Measurements from ENCODE around the gene RTN1.

RTN1 gene

GRCh38 chr14:59829469-59830337 is 40.9 kb downstream of the RTN1 start:
- Histone ChIP-seq H3K4me3 (ENCODE audit: low read length in 2 of 2) (no peak overlapping the region), H3K9ac (ENCODE audit: low read length in 2 of 2) (no peak overlapping the region), H3K27ac (ENCODE audit: low read length) (no peak overlapping the region)

DNA sequence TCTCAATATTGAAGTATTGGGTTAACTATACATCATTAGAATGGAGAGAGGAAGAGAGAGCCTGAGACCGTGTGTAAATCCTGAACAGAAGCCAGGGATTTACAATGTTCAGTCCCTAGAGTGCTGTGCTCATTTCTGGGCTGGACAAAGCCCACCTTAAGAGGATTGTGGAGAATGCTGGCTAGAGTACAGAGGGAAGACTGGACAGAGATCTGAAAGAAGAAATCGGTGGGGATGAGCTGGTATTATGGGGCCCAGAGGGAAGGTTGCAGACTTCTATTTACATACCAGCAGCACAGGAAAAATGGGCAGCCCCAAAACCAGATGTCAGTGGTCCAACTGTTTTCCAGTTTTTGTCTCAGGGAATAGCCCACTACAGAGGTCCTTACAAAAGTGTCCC is 42.3 kb downstream of the RTN1 start:
- Histone ChIP-seq H3K27ac (ENCODE audit: low read length) (no peak overlapping the region), H3K4me3 (ENCODE audit: low read length in 2 of 2) (no peak overlapping the region), H3K4me1 (ENCODE audit: control insufficient read depth, insufficient read depth, low read length) (no peaks in the 10 kb centered on the region), H3K9ac (ENCODE audit: low read length in 2 of 2) (no peak overlapping the region), H3K27me3 (ENCODE audit: control insufficient read depth in 1 of 2, insufficient read depth in 2 of 2, low read length in 2 of 2) (no peaks in the 10 kb centered on the region), H3K9me3 (ENCODE audit: control insufficient read depth in 2 of 2, low read length in 2 of 2) (no peaks in the 10 kb centered on the region), H3K36me3 (ENCODE audit: control insufficient read depth in 2 of 2, insufficient read depth in 2 of 2, low read length in 2 of 2) (no peaks in the 10 kb centered on the region)

More at GRCh38 chr14:59829469-59830337, 40.9 kb downstream of the RTN1 start:
- Histone ChIP-seq H3K36me3 (ENCODE audit: control insufficient read depth in 2 of 2, insufficient read depth in 2 of 2, low read length in 2 of 2) (no peaks in the 10 kb centered on the region), H3K27me3 (ENCODE audit: control insufficient read depth in 1 of 2, insufficient read depth in 2 of 2, low read length in 2 of 2) (no peaks in the 10 kb centered on the region), H3K4me1 (ENCODE audit: control insufficient read depth, insufficient read depth, low read length) (no peaks in the 10 kb centered on the region), H3K9me3 (ENCODE audit: control insufficient read depth in 2 of 2, low read length in 2 of 2) (no peaks in the 10 kb centered on the region)

GRCh38 chr14:59827401-59827800 is 43.2 kb downstream of the RTN1 start:
- Histone ChIP-seq H3K4me3 (ENCODE audit: low read length in 2 of 2) (no peak overlapping the region), H3K36me3 (ENCODE audit: control insufficient read depth in 2 of 2, insufficient read depth in 2 of 2, low read length in 2 of 2) (no peaks in the 10 kb centered on the region), H3K9ac (ENCODE audit: low read length in 2 of 2) (no peak overlapping the region), H3K27me3 (ENCODE audit: control insufficient read depth in 1 of 2, insufficient read depth in 2 of 2, low read length in 2 of 2) (no peaks in the 10 kb centered on the region), H3K9me3 (ENCODE audit: control insufficient read depth in 2 of 2, low read length in 2 of 2) (no peaks in the 10 kb centered on the region), H3K4me1 (ENCODE audit: control insufficient read depth, insufficient read depth, low read length) (no peaks in the 10 kb centered on the region), H3K27ac (ENCODE audit: low read length) (no peak overlapping the region)

GRCh38 chr14:59826150-59826549 is 44.4 kb downstream of the RTN1 start:
- Histone ChIP-seq H3K9me3 (ENCODE audit: control insufficient read depth in 2 of 2, low read length in 2 of 2) (no peaks in the 10 kb centered on the region), H3K27ac (ENCODE audit: low read length) (no peak overlapping the region), H3K4me1 (ENCODE audit: control insufficient read depth, insufficient read depth, low read length) (no peaks in the 10 kb centered on the region), H3K27me3 (ENCODE audit: control insufficient read depth in 1 of 2, insufficient read depth in 2 of 2, low read length in 2 of 2) (no peaks in the 10 kb centered on the region), H3K36me3 (ENCODE audit: control insufficient read depth in 2 of 2, insufficient read depth in 2 of 2, low read length in 2 of 2) (no peaks in the 10 kb centered on the region), H3K9ac (ENCODE audit: low read length in 2 of 2) (no peak overlapping the region), H3K4me3 (ENCODE audit: low read length in 2 of 2) (no peak overlapping the region)

- Histone ChIP-seq H3K4me1 (ENCODE audit: control insufficient read depth, insufficient read depth, low read length) (no peaks in the 10 kb centered on the region), H3K36me3 (ENCODE audit: control insufficient read depth in 2 of 2, insufficient read depth in 2 of 2, low read length in 2 of 2) (no peaks in the 10 kb centered on the region), H3K27me3 (ENCODE audit: control insufficient read depth in 1 of 2, insufficient read depth in 2 of 2, low read length in 2 of 2) (no peaks in the 10 kb centered on the region)
Observed at GRCh38 chr14:59823179-59823578, 47.4 kb downstream of the RTN1 start.

GRCh38 chr14:59819446-59820088 is 51.0 kb downstream of the RTN1 start:
- H3K27ac ChIP-seq (ENCODE audit: low read length) = no peak overlapping the region
- H3K27me3 ChIP-seq (ENCODE audit: control insufficient read depth in 1 of 2, insufficient read depth in 2 of 2, low read length in 2 of 2) = no peaks in the 10 kb centered on the region
- H3K36me3 ChIP-seq (ENCODE audit: control insufficient read depth in 2 of 2, insufficient read depth in 2 of 2, low read length in 2 of 2) = no peaks in the 10 kb centered on the region
- no peak overlapping the region for H3K4me3 ChIP-seq (ENCODE audit: low read length in 2 of 2)
- no peaks in the 10 kb centered on the region for H3K9me3 ChIP-seq (ENCODE audit: control insufficient read depth in 2 of 2, low read length in 2 of 2)
- H3K9ac ChIP-seq (ENCODE audit: low read length in 2 of 2) = no peak overlapping the region
- no peaks in the 10 kb centered on the region for H3K4me1 ChIP-seq (ENCODE audit: control insufficient read depth, insufficient read depth, low read length)

More at GRCh38 chr14:59823179-59823578, 47.4 kb downstream of the RTN1 start:
- Histone ChIP-seq H3K27ac (ENCODE audit: low read length) (no peak overlapping the region), H3K9me3 (ENCODE audit: control insufficient read depth in 2 of 2, low read length in 2 of 2) (no peaks in the 10 kb centered on the region), H3K4me3 (ENCODE audit: low read length in 2 of 2) (no peak overlapping the region), H3K9ac (ENCODE audit: low read length in 2 of 2) (no peak overlapping the region)

DNA sequence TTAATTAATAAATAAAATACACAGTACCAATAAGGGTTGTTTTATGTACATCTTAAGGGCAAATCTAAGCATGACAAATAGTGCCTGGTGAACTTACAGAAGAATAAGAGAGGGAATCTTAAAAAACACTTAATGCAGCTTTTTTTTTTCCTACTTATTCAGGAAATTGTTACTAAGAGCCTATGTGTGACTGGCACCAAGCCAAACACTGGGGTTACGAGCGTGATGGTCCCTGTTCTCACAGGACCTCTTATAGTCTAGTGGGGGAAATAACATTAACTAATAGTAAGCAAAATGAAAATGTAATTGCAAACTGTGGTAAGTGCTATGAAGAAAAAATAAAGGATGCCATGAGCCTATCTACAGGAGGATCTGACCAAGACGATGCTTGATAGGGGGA is 53.6 kb downstream of the RTN1 start:
- H3K4me3 ChIP-seq (ENCODE audit: low read length in 2 of 2) = no peak overlapping the region
- no peak overlapping the region for H3K9ac ChIP-seq (ENCODE audit: low read length in 2 of 2)
- no peaks in the 10 kb centered on the region for H3K27me3 ChIP-seq (ENCODE audit: control insufficient read depth in 1 of 2, insufficient read depth in 2 of 2, low read length in 2 of 2)
- H3K9me3 ChIP-seq (ENCODE audit: control insufficient read depth in 2 of 2, low read length in 2 of 2) = no peaks in the 10 kb centered on the region
- no peak overlapping the region for H3K27ac ChIP-seq (ENCODE audit: low read length)
- H3K36me3 ChIP-seq (ENCODE audit: control insufficient read depth in 2 of 2, insufficient read depth in 2 of 2, low read length in 2 of 2) = no peaks in the 10 kb centered on the region
- H3K4me1 ChIP-seq (ENCODE audit: control insufficient read depth, insufficient read depth, low read length) = no peaks in the 10 kb centered on the region

DNA sequence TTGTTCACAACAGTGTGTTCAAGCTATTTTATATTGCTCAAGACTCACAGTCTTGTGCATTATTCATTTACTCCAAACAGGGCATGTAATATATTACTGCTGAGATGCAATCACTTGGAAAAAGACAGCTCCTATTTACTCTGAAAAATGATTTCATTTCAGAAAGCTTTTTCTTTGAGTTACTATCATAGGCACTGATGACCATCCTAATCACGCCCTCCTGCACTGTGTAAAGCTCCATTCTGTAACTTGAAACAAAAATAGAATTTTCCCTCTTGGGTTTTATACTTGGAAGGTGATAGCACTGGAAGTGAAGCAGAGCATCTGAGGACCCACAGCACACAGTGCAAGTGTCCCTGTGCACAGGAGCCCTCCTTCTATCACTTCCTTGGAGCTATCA is 55.6 kb downstream of the RTN1 start:
- Histone ChIP-seq H3K9ac (ENCODE audit: low read length in 2 of 2) (no peak overlapping the region), H3K36me3 (ENCODE audit: control insufficient read depth in 2 of 2, insufficient read depth in 2 of 2, low read length in 2 of 2) (no peaks in the 10 kb centered on the region), H3K4me3 (ENCODE audit: low read length in 2 of 2) (no peak overlapping the region), H3K27ac (ENCODE audit: low read length) (no peak overlapping the region), H3K4me1 (ENCODE audit: control insufficient read depth, insufficient read depth, low read length) (no peaks in the 10 kb centered on the region), H3K27me3 (ENCODE audit: control insufficient read depth in 1 of 2, insufficient read depth in 2 of 2, low read length in 2 of 2) (no peaks in the 10 kb centered on the region), H3K9me3 (ENCODE audit: control insufficient read depth in 2 of 2, low read length in 2 of 2) (no peaks in the 10 kb centered on the region)

DNA sequence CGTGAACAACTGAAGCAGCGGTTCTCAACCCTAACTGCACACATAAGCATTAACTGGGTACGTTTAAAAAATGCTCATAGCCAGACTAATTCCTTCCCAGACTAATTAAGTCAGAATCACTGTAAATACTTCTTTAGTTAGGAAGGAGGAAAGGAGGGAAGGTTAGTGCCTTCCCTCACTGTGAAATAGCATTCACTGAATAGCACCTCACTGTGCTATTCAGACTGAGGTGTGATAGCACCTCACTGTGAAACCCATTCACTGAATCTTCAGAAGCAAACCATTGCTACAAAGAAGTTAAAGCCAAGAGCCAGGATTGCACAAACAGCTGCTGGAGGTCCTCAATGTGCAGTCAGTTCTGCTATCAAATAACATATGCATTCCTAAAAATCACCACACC is 58.8 kb downstream of the RTN1 start:
- Histone ChIP-seq H3K27ac (ENCODE audit: low read length) (no peak overlapping the region), H3K4me1 (ENCODE audit: control insufficient read depth, insufficient read depth, low read length) (no peaks in the 10 kb centered on the region), H3K9ac (ENCODE audit: low read length in 2 of 2) (no peak overlapping the region), H3K27me3 (ENCODE audit: control insufficient read depth in 1 of 2, insufficient read depth in 2 of 2, low read length in 2 of 2) (no peaks in the 10 kb centered on the region), H3K36me3 (ENCODE audit: control insufficient read depth in 2 of 2, insufficient read depth in 2 of 2, low read length in 2 of 2) (no peaks in the 10 kb centered on the region), H3K9me3 (ENCODE audit: control insufficient read depth in 2 of 2, low read length in 2 of 2) (no peaks in the 10 kb centered on the region), H3K4me3 (ENCODE audit: low read length in 2 of 2) (no peak overlapping the region)

DNA sequence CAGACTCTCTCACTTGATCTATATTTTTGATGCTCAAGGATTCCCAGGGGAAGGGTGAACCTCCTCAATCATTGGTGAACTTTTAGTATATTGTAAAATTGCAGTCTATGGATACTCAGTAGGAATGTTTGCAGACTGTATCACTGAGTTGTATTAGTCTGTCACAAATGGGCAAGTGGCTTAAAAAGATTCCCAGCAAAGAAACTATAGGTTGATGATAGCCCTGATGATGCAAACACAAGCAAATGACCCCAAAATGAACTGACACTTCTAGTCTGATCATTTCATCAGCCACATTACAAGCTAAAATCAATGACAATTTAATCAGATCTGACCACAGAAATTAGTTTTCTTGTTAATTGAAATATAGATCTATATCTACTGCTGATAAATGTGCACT is 59.5 kb downstream of the RTN1 start:
- no peaks in the 10 kb centered on the region for H3K9me3 ChIP-seq (ENCODE audit: control insufficient read depth in 2 of 2, low read length in 2 of 2)
- no peaks in the 10 kb centered on the region for H3K4me1 ChIP-seq (ENCODE audit: control insufficient read depth, insufficient read depth, low read length)
- H3K4me3 ChIP-seq (ENCODE audit: low read length in 2 of 2) = no peak overlapping the region
- no peaks in the 10 kb centered on the region for H3K27me3 ChIP-seq (ENCODE audit: control insufficient read depth in 1 of 2, insufficient read depth in 2 of 2, low read length in 2 of 2)
- no peaks in the 10 kb centered on the region for H3K36me3 ChIP-seq (ENCODE audit: control insufficient read depth in 2 of 2, insufficient read depth in 2 of 2, low read length in 2 of 2)
- no peak overlapping the region for H3K27ac ChIP-seq (ENCODE audit: low read length)
- H3K9ac ChIP-seq (ENCODE audit: low read length in 2 of 2) = no peak overlapping the region

DNA sequence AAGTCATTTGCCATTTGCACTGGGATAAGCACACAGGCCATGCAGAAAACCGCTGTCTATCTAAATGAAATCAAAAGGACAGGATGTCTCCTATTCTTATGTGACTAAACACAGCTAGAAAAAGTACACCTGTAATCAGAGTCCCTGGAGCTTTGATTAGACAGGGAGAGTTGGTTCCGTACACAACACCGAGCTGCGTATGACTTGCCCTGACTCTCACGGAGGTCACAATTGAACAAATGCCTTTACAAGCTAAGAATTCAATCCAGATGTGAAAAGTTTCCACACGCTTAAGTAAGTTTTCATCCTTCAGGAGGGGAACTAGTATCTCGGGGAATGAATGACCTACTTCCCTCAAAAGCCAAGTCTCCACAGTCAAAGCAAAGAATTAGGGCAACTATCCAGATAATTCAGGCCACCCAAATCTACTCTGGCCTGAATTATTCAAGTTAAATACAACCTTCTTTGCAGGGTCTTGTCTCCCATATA is 67.5 kb downstream of the RTN1 start:
- Histone ChIP-seq H3K4me1 (ENCODE audit: control insufficient read depth, insufficient read depth, low read length) (no peaks in the 10 kb centered on the region), H3K27me3 (ENCODE audit: control insufficient read depth in 1 of 2, insufficient read depth in 2 of 2, low read length in 2 of 2) (no peaks in the 10 kb centered on the region), H3K27ac (ENCODE audit: low read length) (no peak overlapping the region), H3K9me3 (ENCODE audit: control insufficient read depth in 2 of 2, low read length in 2 of 2) (no peaks in the 10 kb centered on the region), H3K4me3 (ENCODE audit: low read length in 2 of 2) (no peak overlapping the region), H3K36me3 (ENCODE audit: control insufficient read depth in 2 of 2, insufficient read depth in 2 of 2, low read length in 2 of 2) (no peaks in the 10 kb centered on the region), H3K9ac (ENCODE audit: low read length in 2 of 2) (no peak overlapping the region)

Data from stomach smooth muscle (tissue), 2 donors.